ELF-1 (cell line): ENCODE measurements around the gene IGF1R.
A peak's percentile ranks its signal among the peaks of the same experiment; 100 is the strongest.

Experiments used
- DNase-seq: peaks from one replicate; pipeline ENCODE4 v3.0.0-alpha.2; 2016; ENCODE audit warnings: low read depth, low spot score

Gene IGF1R

DNA sequence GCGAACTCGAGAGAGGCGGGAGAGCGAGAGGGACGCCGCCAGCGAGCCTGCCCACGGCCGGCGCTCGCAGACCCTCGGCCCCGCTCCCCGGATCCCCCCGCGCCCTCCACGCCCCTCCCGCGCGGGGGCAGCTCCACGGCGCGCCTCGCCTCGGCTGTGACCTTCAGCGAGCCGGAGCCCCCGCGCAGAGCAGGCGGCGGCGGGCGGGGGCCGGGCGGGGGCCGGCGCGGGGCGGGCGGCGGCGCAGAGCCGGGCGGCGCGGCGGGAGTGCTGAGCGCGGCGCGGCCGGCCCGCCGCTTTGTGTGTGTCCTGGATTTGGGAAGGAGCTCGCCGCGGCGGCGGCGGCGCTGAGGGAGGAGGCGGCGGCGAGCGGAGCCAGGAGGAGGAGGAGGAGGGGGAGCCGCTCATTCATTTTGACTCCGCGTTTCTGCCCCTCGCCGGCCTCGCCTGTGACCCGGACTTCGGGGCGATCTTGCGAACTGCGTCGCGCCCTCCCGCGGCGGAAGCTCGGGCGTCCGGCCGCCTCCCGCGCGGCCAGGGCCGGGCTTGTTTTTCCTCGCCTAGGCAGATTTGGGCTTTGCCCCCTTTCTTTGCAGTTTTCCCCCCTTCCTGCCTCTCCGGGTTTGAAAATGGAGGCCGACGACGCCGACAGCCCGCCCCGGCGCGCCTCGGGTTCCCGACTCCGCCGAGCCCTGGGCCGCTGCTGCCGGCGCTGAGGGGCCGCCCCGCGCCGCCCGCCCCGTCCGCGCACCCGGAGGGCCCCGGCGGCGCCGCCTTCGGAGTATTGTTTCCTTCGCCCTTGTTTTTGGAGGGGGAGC lies 524 bp downstream of the IGF1R start:
- peak; percentile 68 for DNase-seq

DNA sequence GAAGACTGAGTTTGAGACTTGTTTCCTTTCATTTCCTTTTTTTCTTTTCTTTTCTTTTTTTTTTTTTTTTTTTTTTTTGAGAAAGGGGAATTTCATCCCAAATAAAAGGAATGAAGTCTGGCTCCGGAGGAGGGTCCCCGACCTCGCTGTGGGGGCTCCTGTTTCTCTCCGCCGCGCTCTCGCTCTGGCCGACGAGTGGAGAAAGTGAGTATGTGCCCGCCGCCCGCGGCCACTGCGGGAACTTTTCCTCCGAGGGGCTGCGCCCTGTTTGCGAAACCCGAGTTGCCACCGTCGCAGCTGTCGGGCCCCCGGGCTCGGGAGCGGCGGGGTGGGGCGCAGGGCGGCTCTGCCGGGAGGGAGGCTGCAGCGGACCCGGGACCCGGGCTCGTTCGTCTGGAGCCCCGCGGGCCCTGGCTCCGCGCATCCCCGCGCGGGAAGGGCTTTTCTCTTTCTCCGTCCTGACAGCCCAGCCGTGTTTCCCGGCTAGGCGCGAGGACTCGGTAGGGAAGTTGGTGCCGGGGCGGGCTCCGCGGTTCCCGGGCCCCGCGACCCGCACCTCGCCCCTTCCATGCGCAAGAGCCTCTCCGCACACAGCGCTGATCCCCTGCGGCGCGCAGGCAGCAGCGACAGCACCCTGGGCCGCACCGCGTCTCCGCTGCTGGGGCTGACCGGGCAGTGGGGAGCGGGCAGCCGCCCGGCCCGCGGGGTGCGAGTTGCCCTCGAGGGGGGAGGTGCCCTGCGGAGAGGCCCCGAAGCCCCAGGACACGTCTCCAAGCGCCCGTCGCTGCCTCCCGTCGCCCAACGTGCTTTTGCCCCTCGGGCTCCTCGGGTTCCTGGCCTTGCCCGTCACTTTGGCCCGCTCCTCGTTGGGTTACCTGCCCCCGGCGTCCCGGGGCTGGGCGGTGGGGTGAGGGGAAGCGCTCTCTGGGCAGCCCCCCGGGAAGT lies 1.4 kb downstream of the IGF1R start:
- peak; percentile 58 for DNase-seq

DNA sequence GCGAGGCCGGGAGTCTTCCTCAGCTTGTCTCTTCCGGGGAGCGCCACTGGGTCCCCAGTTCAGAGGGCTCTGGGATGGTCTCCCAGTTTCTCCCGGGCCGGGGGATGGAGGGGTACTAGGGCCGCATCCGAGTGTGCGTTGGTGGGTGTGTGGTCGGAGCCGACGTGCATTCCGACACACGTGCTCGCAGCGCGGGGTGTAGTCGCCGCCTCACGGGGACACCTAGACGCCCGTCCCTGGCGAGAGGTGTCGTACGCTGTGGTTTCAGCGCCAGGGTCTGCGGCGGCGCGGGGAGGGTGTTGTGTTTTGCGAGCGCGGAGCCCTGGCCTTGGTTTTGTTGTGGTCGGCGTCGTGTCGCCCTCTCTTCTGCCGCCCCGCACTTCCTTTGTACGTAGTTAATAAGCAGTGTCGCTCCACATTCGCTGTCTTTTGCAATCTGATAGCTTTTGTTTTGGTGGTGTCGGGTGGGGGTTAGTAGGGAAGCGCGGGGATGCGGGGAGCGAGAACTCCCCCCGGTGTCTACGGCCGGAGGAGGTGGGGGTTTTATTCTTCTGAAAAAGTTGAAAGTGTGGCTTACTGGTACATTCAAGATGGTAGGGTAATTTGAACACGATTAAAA lies 2.2 kb downstream of the IGF1R start:
- DNase-seq = peak; percentile 67

DNA sequence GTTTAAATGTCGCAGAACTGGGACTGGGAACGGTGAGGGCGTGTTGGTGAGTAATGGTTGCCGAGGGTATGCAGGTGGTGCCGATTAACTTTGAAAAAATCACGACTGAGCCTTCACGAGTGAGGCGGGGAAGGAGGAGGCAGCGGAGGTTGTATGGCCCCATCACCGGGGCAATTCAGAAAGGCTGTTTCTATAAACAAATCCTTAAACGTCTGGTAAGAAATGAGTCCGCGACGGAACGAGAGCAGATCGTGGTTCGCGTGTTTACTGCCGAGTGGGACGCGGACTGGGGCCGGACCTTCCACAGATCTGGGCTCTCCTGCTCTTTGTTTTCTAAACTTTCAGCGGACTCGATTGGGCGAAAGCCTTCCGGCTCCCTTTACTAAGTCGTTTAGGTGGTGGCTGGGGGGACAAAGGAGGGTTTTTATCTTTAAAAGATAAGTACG lies 2.7 kb downstream of the IGF1R start:
- no peak for DNase-seq

GRCh38 chr15:98651581-98652220 lies 3.4 kb downstream of the IGF1R start:
- DNase-seq = no peak

DNA sequence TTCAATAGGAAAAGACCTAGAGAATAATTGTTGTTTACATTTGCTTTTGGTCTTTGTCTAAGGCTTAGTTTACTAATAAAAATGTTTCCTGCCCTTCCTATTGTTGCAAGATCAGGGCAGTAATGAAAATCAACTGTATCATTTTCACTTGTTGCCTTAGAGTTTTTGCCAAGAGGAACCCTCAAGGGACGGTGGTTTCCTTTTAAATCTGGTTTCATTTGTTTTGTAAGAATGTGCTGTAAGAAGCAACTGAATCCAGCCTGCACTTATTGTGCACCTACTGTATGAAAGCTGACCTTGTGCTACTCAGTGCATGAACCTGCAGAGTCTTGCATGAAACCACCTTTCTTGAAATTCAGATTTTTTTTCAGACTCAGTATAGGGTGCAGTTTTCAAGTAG lies 5.3 kb downstream of the IGF1R start:
- DNase-seq = no peak

- no peak for DNase-seq
These were observed 6.5 kb downstream of the IGF1R start for GRCh38 chr15:98654790-98655360.

DNA sequence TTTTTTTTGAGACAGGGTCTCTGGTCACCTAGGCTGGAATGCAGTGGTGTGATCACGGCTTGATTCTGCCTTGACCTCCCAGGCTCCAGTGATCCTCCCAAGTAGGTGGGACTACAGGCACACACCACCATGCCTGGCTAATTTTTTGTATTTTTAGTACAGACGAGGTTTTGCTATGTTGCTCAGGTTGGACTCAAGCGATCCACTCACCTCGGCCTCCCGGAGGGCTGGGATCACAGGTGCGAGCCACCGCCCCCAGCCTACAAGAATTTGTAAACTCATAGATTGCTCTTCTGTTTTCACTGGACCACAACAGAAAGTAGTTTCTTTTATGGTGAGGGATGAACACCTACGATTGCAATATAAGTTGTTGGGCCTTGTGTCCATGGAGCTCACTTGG lies 7.4 kb downstream of the IGF1R start:
- no peak for DNase-seq

GRCh38 chr15:98657721-98658120 lies 9.4 kb downstream of the IGF1R start:
- DNase-seq = no peak

GRCh38 chr15:98658831-98659699 lies 10.7 kb downstream of the IGF1R start:
- DNase-seq = no peak

GRCh38 chr15:98660055-98660454 lies 11.7 kb downstream of the IGF1R start:
- DNase-seq = no peak

- DNase-seq = no peak
These were observed 14.7 kb downstream of the IGF1R start for GRCh38 chr15:98663045-98663444.

GRCh38 chr15:98663606-98664005 lies 15.3 kb downstream of the IGF1R start:
- DNase-seq = no peak

- DNase-seq = no peak
These were observed 18.1 kb downstream of the IGF1R start for GRCh38 chr15:98666441-98666840.

DNA sequence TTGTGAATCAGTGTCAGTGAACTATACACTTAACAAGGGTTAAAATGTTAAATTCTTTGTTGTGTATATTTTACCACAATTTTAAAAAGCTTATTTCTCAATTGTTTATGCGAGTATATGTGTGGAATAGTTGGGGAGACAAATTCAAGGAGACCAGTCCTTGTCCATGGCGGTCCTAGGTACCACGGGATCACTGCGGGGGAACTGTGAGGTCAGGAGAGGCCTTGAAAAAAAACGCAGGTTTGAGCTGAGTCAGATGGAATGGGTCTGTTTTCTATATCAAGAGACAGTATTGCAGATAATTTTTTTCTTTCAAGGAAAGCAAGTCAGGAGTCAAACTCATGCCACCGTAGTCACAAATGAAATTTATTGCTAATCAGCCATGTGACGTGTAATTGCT lies 18.5 kb downstream of the IGF1R start:
- no peak for DNase-seq

- DNase-seq = peak; percentile 89
These were observed 19.3 kb downstream of the IGF1R start for GRCh38 chr15:98667521-98668179.

- DNase-seq = no peak
These were observed 20.4 kb downstream of the IGF1R start for GRCh38 chr15:98668566-98669308.

GRCh38 chr15:98669638-98670037 lies 21.3 kb downstream of the IGF1R start:
- DNase-seq = no peak
